Esophagus muscularis mucosa (tissue), 4 donors: ENCODE data around the gene FGF23.

Source experiments
- CTCF ChIP-seq, 3 experiments: fragments of 200-600 bp in 2 of 3; fragments of 450-650 bp in 1 of 3; sonication (generic) in 2 of 3; IDR thresholded peaks; one replicate each; pipeline ENCODE4 v1.5.1; 2017 to 2019; ENCODE audit warnings: antibody characterized with exemption in 3 of 3, mild to moderate bottlenecking in 2 of 3, moderate library complexity in 1 of 3
- EP300 ChIP-seq: sonication (generic); formaldehyde crosslinking; IDR thresholded peaks from one replicate; pipeline ENCODE4 v1.6.1; 2017; ENCODE audit warnings: antibody characterized with exemption
- POLR2A ChIP-seq: fragments of 450-650 bp; IDR thresholded peaks from one replicate; pipeline ENCODE4 v1.6.1; 2017; ENCODE audit warnings: antibody characterized with exemption, moderate library complexity, mild to moderate bottlenecking, low read depth

DNA sequence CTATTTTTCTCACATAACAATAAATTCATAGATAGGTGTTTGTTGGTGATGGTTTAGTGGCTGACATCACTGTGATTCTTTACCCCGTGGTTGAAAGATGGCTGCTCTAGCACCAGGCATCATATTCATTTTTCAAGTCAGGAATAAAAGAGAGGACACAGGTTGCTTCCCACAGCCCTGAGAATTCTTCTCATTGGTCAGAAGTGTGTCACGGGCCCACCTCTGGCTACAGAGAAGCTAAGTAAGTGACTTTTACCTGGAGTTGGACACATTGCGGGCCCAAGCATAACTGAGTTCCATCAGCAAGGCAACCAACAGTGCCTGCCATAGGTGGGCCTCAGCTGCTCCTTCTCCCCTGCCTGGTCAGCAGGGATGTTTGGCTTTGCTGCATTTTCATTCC, 27.6 kb upstream of the FGF23 start:
- TF ChIP-seq CTCF (IDR thresholded peaks at IDR 0.05) (no peak), POLR2A (no peak), EP300 (no peak)
